Keratinocyte (primary cell): Measurements from ENCODE around the gene KRT78.

Experiments
- EZH2 ChIP-seq: IDR thresholded peaks from one replicate; pipeline ENCODE4 v1.6.1; 2012; ENCODE audit warnings: inconsistent platforms, mild to moderate bottlenecking, low read length, moderate library complexity
- TF ChIP-seq, protein P1 (sequence below), 3 experiments: IDR thresholded peaks in 1 of 3; conservative IDR thresholded peaks in 1 of 3; optimal IDR thresholded peaks in 1 of 3; 2 replicates in 2 of 3; 3 replicates in 1 of 3; pipeline versions ENCODE3 to v1.5.1; 2011; ENCODE audit warnings: low read length in 3 of 3, mild to moderate bottlenecking in 3 of 3, moderate library complexity in 2 of 3, control low read depth in 1 of 3, inconsistent platforms in 1 of 3; ENCODE audit not compliant: insufficient read depth in 2 of 3; ENCODE audit errors: extremely low read depth in 1 of 3

DNA sequence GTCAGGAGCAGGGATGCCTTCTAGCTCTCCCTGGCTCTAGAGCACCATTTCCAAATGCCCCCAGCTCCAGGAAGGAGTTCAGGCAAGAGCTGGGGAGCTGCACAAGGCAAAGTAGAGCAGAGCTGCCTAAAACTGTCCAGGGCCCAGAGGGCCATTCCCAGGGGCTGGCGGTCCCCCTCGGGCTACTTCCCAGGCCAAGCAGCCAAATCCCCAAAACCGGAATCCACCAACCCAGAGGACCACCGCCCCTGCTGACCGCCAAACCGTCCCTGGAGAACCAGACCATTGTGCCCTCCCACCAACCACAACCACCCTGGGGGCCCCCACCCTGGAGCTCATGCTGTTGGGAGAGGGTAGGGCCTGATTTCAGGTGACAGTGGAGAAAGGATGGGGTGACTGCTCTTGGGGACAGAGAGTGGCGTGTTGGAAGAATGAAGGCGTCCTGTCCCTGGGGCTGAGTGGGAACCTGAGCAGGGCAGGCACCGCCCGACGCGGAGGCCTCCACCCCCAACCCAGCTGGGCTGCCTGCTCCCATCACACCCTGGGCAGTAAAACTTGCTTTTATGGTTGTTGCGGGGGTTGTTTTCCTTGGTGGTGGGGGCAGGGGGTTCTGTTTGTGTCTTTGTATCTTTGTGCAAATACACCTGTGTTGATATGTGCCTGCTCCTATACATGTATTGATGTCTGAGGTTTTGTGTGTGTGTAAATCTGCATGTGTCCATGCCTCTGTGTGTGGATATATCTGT lies 24.0 kb upstream of the KRT78 start:
- TF ChIP-seq, protein P1, sequence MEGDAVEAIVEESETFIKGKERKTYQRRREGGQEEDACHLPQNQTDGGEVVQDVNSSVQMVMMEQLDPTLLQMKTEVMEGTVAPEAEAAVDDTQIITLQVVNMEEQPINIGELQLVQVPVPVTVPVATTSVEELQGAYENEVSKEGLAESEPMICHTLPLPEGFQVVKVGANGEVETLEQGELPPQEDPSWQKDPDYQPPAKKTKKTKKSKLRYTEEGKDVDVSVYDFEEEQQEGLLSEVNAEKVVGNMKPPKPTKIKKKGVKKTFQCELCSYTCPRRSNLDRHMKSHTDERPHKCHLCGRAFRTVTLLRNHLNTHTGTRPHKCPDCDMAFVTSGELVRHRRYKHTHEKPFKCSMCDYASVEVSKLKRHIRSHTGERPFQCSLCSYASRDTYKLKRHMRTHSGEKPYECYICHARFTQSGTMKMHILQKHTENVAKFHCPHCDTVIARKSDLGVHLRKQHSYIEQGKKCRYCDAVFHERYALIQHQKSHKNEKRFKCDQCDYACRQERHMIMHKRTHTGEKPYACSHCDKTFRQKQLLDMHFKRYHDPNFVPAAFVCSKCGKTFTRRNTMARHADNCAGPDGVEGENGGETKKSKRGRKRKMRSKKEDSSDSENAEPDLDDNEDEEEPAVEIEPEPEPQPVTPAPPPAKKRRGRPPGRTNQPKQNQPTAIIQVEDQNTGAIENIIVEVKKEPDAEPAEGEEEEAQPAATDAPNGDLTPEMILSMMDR (optimal IDR thresholded peaks at IDR 0.05 in 1 of 3, IDR thresholded peaks at IDR 0.05 in 1 of 3, conservative IDR thresholded peaks at IDR 0.05 in 1 of 3; ENCODE audit: extremely low read depth in 1 of 3, insufficient read depth in 2 of 3, low read length in 3 of 3): no peak
- no peak for TF ChIP-seq EZH2
